ENCODE results near the gene PDE4B.
"Not testable (repeated sequence)": the region's sequence is repeated elsewhere in the genome, so short reads cannot be mapped to it uniquely, and the experiment has no call there.

Gene PDE4B

GRCh38 chr1:66420171-66420570, 627.5 kb downstream of the PDE4B start:
- not testable (repeated sequence) for H3K4me1 ChIP-seq (ENCODE audit: control insufficient read depth, insufficient read depth, low read length); H3K4me3 ChIP-seq (ENCODE audit: insufficient read depth, low read depth, low read length); H3K36me3 ChIP-seq (ENCODE audit: control insufficient read depth, insufficient read depth, low read length); H3K9me3 ChIP-seq (ENCODE audit: control insufficient read depth, low read length); H3K27ac ChIP-seq (ENCODE audit: insufficient read depth, low read depth, low read length, poor library complexity, severe bottlenecking); H3K27me3 ChIP-seq (ENCODE audit: control insufficient read depth, insufficient read depth, low read length, poor library complexity, severe bottlenecking)
- 95% methylated on average over 3 of the region's 3 CpGs for WGBS, 2 experiments

GRCh38 chr1:66420906-66421305, 628.2 kb downstream of the PDE4B start:
- not testable (repeated sequence) for H3K36me3 ChIP-seq (ENCODE audit: control insufficient read depth, insufficient read depth, low read length); H3K27me3 ChIP-seq (ENCODE audit: control insufficient read depth, insufficient read depth, low read length, poor library complexity, severe bottlenecking); H3K27ac ChIP-seq (ENCODE audit: insufficient read depth, low read depth, low read length, poor library complexity, severe bottlenecking); H3K9me3 ChIP-seq (ENCODE audit: control insufficient read depth, low read length); H3K4me3 ChIP-seq (ENCODE audit: insufficient read depth, low read depth, low read length); H3K4me1 ChIP-seq (ENCODE audit: control insufficient read depth, insufficient read depth, low read length)
- WGBS, 2 experiments = 93 to 100% methylated on average over 2 of the region's 2 CpGs

GRCh38 chr1:66422804-66423203, 630.1 kb downstream of the PDE4B start:
- H3K4me1 ChIP-seq (ENCODE audit: control insufficient read depth, insufficient read depth, low read length) = no peaks in the 10 kb centered on the region
- H3K27ac ChIP-seq (ENCODE audit: insufficient read depth, low read depth, low read length, poor library complexity, severe bottlenecking) = no peak overlapping the region
- 89 to 91% methylated on average over 4 of the region's 4 CpGs for WGBS, 2 experiments
- H3K27me3 ChIP-seq (ENCODE audit: control insufficient read depth, insufficient read depth, low read length, poor library complexity, severe bottlenecking) = no peaks in the 10 kb centered on the region
- H3K4me3 ChIP-seq (ENCODE audit: insufficient read depth, low read depth, low read length) = no peak overlapping the region
- H3K36me3 ChIP-seq (ENCODE audit: control insufficient read depth, insufficient read depth, low read length) = no peaks in the 10 kb centered on the region
- peaks cover 2% of the 10 kb centered on the region for H3K9me3 ChIP-seq (ENCODE audit: control insufficient read depth, low read length)
